Caco-2 (cell line): ENCODE measurements around the gene TXLNG. TPM values are rescaled to one million over a fixed set of nuclear protein-coding genes. Genes with fewer than 3 reads are reported as not detected.

Experiments used
- BruUV-seq: library from RNA; stranded (reverse); fragments of 400-500 nt; replicated peaks from 2 replicates; lab custom pipeline; 2021; lab: Mats Ljungman, UMichigan
- CTCF ChIA-PET: fragments of 300-600 bp; sonication (Branson Sonifier 250); formaldehyde crosslinking; loops from one replicate; lab custom pipeline; 2022; ENCODE audit warnings: antibody characterized with exemption; lab: Charles Lee
- POLR2A ChIA-PET: fragments of 300-600 bp; sonication (Branson Sonifier 250); formaldehyde crosslinking; loops from one replicate; lab custom pipeline; 2022; ENCODE audit warnings: antibody characterized with exemption; lab: Charles Lee
- DNase-seq, 2 experiments: peaks; one replicate each; pipeline versions ENCODE4 v3.0.0 to v3.0.0-alpha.2; 2020 to 2022
- H3K27me3 ChIP-seq: replicated peaks from 2 replicates; pipeline ENCODE4 v1.6.0; 2011; ENCODE audit warnings: low read length; ENCODE audit not compliant: control insufficient read depth, insufficient read depth
- H3K36me3 ChIP-seq: 2 replicates; pipeline ENCODE4 v1.5.1; 2011; ENCODE audit warnings: low read length; ENCODE audit not compliant: control insufficient read depth, insufficient read depth
- H3K4me1 ChIP-seq: fragments of 250-450 bp; sonication (Bioruptor Pico); 2 replicates; pipeline ENCODE4 v1.5.1; 2020; ENCODE audit warnings: mild to moderate bottlenecking
- H3K4me3 ChIP-seq: 2 replicates; pipeline ENCODE4 v1.5.1; 2011; ENCODE audit warnings: low read depth, mild to moderate bottlenecking, control low read depth, low read length
- H3K9me3 ChIP-seq: fragments of 250-450 bp; sonication (Bioruptor Pico); 2 replicates; pipeline ENCODE4 v1.5.1; 2020; ENCODE audit warnings: mild to moderate bottlenecking, moderate library complexity
- H3K27ac Mint-ChIP-seq: one replicate; pipeline ENCODE4 v1.8.0; 2022; ENCODE audit warnings: mixed read lengths; ENCODE audit not compliant: unreplicated experiment
- H3K27me3 Mint-ChIP-seq: one replicate; pipeline ENCODE4 v1.8.0; 2022; ENCODE audit warnings: mixed read lengths; ENCODE audit not compliant: insufficient read depth, unreplicated experiment
- H3K36me3 Mint-ChIP-seq: one replicate; pipeline ENCODE4 v1.8.0; 2022; ENCODE audit warnings: mild to moderate bottlenecking, mixed read lengths; ENCODE audit not compliant: insufficient read depth, unreplicated experiment
- H3K4me1 Mint-ChIP-seq: one replicate; pipeline ENCODE4 v1.8.0; 2022; ENCODE audit warnings: low read depth, mixed read lengths; ENCODE audit not compliant: unreplicated experiment
- H3K4me3 Mint-ChIP-seq: one replicate; pipeline ENCODE4 v1.8.0; 2022; ENCODE audit warnings: mild to moderate bottlenecking, moderate library complexity, mixed read lengths; ENCODE audit not compliant: unreplicated experiment
- H3K9me3 Mint-ChIP-seq: one replicate; pipeline ENCODE4 v1.8.0; 2022; ENCODE audit warnings: mixed read lengths; ENCODE audit not compliant: unreplicated experiment
- intact Hi-C: fragments of 100-400 bp; cut with micrococcal nuclease; formaldehyde crosslinking; loops from one replicate; pipeline ENCODE4 v1.10.0; 2022; ENCODE audit not compliant: unreplicated experiment
- total RNA-seq: library from RNA; stranded (reverse); gene quantifications from 2 replicates; pipeline ENCODE4 v1.2.3, GENCODE V29; 2022
- TF ChIP-seq, protein P1 (sequence below), 2 experiments: fragments of 200-600 bp in 1 of 2; IDR thresholded peaks; 1 replicate in 1 of 2; 2 replicates in 1 of 2; pipeline versions ENCODE4 v1.5.1 to v1.8.0; 2011 to 2022; ENCODE audit warnings: antibody characterized with exemption in 1 of 2, control low read depth in 1 of 2, inconsistent platforms in 1 of 2, low read depth in 1 of 2, low read length in 1 of 2, mild to moderate bottlenecking in 1 of 2, moderate library complexity in 1 of 2; ENCODE audit not compliant: insufficient read depth in 1 of 2, severe bottlenecking in 1 of 2, unreplicated experiment in 1 of 2

The TXLNG gene
- total RNA-seq, 1 experiment from 2014 or later: 18.3 TPM

DNA sequence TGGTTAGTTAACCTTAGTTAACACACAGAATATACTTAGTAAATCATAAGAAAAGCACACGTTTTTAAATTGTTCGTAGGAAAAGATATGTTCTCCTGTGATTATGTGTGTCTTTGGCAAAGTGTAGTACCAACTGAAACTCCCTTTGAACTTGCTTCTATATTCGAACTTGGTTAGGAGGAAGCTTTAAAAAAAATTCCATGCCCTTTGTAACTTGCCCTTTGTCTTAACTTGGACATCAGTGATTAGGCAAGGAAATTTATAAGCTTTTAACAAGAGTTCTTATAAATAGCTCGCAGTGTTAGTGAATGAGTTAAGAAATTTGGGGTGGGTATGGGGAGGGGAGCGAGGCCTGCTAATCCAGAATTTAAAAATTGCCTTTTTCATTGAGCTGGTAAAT is 33.4 kb downstream of the TXLNG start:
- Histone ChIP-seq H3K27me3 (no peaks in the 10 kb centered on the region), H3K9me3 (no peaks in the 10 kb centered on the region), H3K4me1 (no peaks in the 10 kb centered on the region), H3K36me3 (no peaks in the 10 kb centered on the region), H3K4me3 (no peak overlapping the region)
- CTCF ChIA-PET: no interaction called here
- Mint-ChIP-seq H3K4me1 (no peaks in the 10 kb centered on the region), H3K4me3 (no peak overlapping the region), H3K36me3 (peaks cover 19% of the 10 kb centered on the region), H3K27me3 (no peaks in the 10 kb centered on the region), H3K27ac (no peak overlapping the region), H3K9me3 (no peaks in the 10 kb centered on the region)
- no peak for DNase-seq
- no TSS peak for BruUV-seq
- POLR2A ChIA-PET: no interaction called here
- TF ChIP-seq, protein P1, sequence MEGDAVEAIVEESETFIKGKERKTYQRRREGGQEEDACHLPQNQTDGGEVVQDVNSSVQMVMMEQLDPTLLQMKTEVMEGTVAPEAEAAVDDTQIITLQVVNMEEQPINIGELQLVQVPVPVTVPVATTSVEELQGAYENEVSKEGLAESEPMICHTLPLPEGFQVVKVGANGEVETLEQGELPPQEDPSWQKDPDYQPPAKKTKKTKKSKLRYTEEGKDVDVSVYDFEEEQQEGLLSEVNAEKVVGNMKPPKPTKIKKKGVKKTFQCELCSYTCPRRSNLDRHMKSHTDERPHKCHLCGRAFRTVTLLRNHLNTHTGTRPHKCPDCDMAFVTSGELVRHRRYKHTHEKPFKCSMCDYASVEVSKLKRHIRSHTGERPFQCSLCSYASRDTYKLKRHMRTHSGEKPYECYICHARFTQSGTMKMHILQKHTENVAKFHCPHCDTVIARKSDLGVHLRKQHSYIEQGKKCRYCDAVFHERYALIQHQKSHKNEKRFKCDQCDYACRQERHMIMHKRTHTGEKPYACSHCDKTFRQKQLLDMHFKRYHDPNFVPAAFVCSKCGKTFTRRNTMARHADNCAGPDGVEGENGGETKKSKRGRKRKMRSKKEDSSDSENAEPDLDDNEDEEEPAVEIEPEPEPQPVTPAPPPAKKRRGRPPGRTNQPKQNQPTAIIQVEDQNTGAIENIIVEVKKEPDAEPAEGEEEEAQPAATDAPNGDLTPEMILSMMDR (IDR thresholded peaks at IDR 0.05; ENCODE audit: insufficient read depth in 1 of 2, low read depth in 1 of 2, low read length in 1 of 2, severe bottlenecking in 1 of 2, unreplicated experiment in 1 of 2): no peak
- intact Hi-C loops: no loop called here

- intact Hi-C loops: no loop called here
- Mint-ChIP-seq H3K27ac (no peak overlapping the region), H3K36me3 (peaks cover 19% of the 10 kb centered on the region), H3K9me3 (no peaks in the 10 kb centered on the region), H3K4me3 (no peak overlapping the region), H3K27me3 (no peaks in the 10 kb centered on the region), H3K4me1 (no peaks in the 10 kb centered on the region)
- H3K27me3 ChIP-seq: no peaks in the 10 kb centered on the region
- H3K9me3 ChIP-seq: no peaks in the 10 kb centered on the region
- no peaks in the 10 kb centered on the region for H3K36me3 ChIP-seq
- ChIA-PET CTCF (no interaction called here), POLR2A (no interaction called here)
- DNase-seq: no peak
- BruUV-seq: no TSS peak
- TF ChIP-seq, protein P1 (IDR thresholded peaks at IDR 0.05; ENCODE audit: insufficient read depth in 1 of 2, low read depth in 1 of 2, low read length in 1 of 2, severe bottlenecking in 1 of 2, unreplicated experiment in 1 of 2): no peak
- no peak overlapping the region for H3K4me3 ChIP-seq
- no peaks in the 10 kb centered on the region for H3K4me1 ChIP-seq
Measured at GRCh38 chrX:16822723-16823122, 36.5 kb downstream of the TXLNG start.

GRCh38 chrX:16825264-16826035 is 39.2 kb downstream of the TXLNG start:
- H3K36me3 Mint-ChIP-seq: peaks cover 19% of the 10 kb centered on the region
- no peak overlapping the region for H3K4me3 Mint-ChIP-seq
- H3K27me3 Mint-ChIP-seq: no peaks in the 10 kb centered on the region
- Histone ChIP-seq H3K27me3 (no peaks in the 10 kb centered on the region), H3K4me3 (no peak overlapping the region), H3K36me3 (no peaks in the 10 kb centered on the region), H3K4me1 (no peaks in the 10 kb centered on the region), H3K9me3 (no peaks in the 10 kb centered on the region)
- intact Hi-C loops: no loop called here
- H3K9me3 Mint-ChIP-seq: no peaks in the 10 kb centered on the region
- H3K4me1 Mint-ChIP-seq: no peaks in the 10 kb centered on the region
- DNase-seq: no peak
- POLR2A ChIA-PET: no interaction called here
- TF ChIP-seq, protein P1 (IDR thresholded peaks at IDR 0.05; ENCODE audit: insufficient read depth in 1 of 2, low read depth in 1 of 2, low read length in 1 of 2, severe bottlenecking in 1 of 2, unreplicated experiment in 1 of 2): no peak
- no peak overlapping the region for H3K27ac Mint-ChIP-seq
- BruUV-seq: no TSS peak
- CTCF ChIA-PET: interaction anchor here (0.7 to 1.0 kb wide), 3 partner anchors 14 to 221 kb away, joined by 3 to 9 read pairs (median 4); no protein-coding TSS in a partner anchor
